AG08395 (cell line): ENCODE results near the gene TMEM244.
A peak's percentile ranks its signal among the peaks of the same experiment; 100 is the strongest.
"Not testable (repeated sequence)": the region's sequence is repeated elsewhere in the genome, so short reads cannot be mapped to it uniquely, and the experiment has no call there.

ENCODE experiments used
- DNase-seq: peaks from one replicate; pipeline ENCODE4 v3.0.0; 2012; ENCODE audit warnings: mixed read lengths, low spot score

TMEM244 gene

DNA sequence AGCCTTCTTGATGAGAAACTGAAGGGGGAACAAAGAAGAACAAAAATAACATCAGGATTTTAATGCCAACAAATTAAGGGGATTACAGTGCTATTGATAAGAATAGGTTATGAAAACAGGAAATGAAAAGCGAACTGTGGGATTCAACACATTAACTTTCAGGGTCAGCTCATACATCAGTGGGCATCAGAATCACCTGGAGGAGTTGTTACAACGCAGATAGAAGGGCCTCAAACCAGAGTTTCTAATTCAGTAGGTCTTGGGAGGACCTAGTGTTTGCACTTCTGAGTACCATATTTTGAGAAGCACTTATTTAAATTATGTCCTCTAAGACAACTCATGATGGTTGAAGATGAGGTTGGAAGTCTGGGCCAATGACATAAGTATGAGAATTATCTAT, 5.6 kb upstream of the TMEM244 start:
- no peak for DNase-seq

DNA sequence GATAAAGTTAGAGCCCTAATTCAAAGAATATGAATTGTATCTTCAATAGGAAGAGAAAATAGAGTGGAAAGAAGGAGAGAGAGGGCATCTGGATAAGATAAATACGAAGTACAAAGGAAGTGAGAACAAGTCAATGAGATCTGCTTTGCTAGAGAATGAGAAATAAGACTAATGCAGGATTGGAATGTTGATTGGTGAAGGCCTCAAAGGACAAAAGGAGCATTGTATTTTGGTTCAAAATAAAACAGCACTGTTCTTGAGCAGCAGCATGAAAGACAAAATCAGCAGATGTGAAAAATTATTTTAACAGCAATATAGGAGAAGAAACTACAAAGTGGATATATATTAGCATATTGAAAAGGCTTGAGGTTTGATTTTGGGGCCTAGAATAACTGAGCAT, 5.1 kb upstream of the TMEM244 start:
- no peak for DNase-seq

DNA sequence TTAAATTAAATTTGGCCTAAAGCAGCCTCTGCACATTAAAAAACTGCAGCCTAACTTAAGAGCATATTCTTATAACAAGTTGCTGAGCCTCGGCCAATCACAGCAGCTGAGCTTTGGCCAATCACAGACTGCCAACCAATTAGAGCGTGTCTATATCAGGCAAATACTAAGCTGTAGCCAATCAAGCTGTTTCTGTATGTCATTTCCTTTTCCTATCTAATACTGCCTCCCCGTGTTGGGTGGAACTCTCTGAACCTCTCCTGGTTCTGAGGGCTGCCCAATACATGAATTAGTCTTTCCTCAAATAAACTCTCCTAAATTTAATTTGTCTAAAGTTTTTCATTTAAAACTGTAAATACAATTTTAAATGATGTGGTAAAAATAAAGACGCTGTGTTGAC, 3.9 kb upstream of the TMEM244 start:
- no peak for DNase-seq

DNA sequence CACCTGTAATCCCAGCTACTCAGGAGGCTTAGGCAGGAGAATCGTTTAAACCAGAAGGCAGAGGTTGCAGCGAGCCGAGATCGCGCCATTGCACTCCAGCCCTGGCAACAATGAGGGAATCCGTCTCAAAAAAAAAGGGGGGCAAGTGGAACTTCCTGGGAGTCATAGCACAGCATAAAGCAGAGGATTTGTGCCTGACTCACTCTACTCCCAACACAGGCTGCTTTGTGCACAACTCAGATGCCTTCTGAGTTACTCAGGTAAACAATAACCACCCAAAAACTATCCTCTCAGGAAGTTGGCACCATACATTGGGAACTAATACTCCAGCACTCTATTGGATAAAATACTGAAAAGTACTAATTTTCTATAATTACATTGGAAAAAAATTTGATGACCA, 2.5 kb upstream of the TMEM244 start:
- peak; percentile 40 for DNase-seq

DNA sequence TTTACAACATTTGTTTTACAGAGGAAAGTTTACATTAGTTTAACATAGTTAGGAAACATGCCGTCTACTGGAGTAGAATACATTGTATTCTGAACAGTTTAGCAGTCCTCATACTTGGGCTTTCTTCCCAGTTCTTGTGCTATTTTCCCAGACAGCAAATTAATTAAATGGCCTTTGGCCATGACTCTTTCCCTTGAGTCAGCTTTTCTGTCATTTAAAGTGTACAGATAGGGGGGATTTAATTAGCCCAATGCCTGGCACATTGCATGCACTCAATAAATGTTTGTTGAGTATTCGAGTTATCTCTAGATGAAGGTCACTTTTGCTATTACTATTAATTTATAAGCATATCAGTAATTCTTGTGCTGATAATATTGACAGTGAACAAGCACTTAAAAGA, 1.6 kb downstream of the TMEM244 start:
- no peak for DNase-seq

DNA sequence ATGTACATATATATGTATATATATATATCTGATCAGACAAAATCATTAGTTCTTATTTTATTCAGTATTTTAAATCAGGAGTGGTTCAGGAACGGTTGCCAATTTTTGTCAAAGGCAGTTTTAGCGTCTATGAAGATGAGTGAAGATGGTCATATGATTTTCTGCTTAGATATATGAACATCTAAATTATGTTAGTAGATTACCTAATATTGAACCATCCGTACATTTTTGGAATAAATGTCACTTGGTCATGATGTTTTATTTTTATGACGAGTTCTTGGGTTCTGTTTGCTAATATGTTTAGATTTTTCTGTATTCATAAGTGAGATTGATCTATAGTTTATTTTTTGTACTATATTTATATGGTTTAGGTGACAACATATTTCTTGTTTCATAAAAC, 3.3 kb downstream of the TMEM244 start:
- DNase-seq = no peak

DNA sequence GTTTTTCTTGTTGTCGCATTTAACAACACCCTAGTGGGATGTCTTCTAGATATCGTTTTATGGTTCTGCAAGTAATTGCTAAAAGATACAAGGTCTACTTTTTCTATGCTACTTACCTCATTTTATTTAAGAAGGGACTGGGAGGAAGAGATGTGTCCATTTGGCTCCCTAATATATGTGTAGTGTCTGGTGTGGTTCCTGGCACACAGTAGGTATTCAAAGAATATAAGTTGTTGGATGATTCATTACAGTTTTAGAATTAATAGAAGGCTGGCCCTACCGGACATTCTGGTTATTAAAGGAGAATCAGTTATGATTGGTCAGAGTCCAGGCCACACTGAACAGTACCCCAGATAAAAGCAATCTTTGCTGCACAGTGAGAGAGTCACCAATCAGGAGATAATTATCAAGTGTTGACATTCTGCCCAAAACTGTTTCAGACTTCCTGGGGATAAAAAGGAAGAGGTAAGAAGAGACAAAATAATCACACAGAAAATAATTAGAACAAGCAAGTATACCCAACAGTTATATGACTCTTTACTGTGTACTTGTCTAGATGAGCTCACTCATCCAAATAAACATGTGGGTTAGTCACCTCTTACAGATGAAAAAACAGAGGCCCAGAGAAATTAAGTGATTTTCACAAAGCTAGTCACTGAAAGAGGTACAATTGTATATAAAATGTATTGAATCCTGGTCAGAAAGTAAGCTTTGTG, 7.0 kb downstream of the TMEM244 start:
- DNase-seq = peak; percentile 38

DNA sequence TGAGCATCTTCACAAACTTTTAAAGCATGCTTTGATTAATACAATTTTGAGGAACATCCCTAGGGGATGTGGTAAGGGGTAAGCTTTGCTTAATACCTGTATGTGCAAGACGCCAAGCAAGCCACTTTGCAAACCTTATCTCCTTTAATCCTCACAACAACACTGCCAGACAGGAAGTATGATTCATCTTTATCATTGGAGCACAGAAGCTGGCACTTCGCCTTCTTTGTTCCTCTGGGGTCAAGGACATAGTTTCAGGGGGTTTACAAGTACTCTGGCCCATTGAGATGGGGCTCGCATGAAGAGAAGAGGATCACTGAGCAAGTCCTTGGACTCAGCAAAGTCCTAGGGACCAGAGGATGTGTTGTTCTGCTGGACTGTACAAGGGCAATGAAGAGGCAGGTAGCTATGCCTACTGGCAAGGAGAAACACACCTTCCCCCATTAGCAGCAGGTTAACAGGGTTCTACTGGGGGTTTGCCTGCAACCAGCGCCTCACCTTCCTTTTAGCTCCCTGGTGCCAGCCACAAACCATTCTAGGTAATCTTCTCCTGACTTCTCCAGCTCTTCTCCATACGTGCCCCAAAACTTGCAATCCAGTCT, 8.8 kb downstream of the TMEM244 start:
- no peak for DNase-seq

DNA sequence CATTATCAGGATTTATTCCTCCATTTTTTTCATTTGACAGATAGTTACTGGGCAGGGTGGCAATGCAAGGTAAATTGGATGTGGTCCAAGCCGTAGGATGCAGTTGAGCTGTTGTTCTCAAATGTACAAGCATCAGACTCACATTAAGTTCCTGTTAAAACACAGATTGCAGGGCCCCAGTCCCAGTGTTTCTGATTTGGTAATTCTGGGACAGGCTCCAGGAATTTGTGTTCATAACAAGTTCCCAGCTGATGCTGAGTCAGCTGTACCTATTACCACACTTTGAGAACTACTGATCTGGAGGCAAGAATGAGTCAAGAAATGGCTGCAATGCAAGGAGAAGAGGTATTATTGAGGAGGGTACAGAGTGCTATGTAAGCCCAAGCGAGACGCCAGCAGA, 11.7 kb downstream of the TMEM244 start:
- DNase-seq = peak; percentile 42

DNA sequence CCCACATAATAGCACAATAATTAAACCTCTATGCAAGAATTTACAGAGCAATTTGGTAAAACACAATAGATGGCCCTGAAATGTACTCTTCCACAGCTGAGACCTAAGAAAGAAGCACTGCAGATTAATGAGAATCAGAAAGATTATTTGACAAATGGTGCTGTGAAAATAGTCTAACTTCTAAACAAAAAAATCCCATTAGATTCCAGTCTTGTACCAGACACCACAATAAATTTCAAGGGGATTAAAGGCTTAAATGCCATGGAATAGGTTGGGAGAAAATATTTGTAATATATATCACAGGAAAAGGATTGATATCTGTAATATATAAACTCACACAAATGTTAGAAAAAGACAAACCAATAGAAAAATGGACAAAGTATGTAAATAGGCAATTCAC, 14.4 kb downstream of the TMEM244 start:
- no peak for DNase-seq

DNA sequence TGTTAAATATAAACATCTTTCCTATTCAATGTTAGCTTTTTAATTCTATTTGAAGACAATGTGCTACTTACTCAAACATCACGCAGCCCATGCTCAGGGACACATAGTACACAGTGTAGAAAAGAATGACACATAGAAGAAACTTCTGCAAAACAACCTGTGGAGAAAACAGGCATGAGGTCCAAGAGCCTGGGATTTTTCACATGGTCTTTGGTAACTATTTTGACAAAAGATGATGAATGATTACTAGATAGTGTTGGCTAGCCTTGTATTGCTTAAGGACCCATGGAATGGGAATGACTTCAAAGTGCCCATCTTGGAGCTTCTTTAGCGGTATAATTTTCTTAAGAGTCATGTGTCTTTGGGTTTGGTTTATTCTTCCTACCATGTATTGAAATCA, 15.4 kb downstream of the TMEM244 start:
- DNase-seq = no peak

DNA sequence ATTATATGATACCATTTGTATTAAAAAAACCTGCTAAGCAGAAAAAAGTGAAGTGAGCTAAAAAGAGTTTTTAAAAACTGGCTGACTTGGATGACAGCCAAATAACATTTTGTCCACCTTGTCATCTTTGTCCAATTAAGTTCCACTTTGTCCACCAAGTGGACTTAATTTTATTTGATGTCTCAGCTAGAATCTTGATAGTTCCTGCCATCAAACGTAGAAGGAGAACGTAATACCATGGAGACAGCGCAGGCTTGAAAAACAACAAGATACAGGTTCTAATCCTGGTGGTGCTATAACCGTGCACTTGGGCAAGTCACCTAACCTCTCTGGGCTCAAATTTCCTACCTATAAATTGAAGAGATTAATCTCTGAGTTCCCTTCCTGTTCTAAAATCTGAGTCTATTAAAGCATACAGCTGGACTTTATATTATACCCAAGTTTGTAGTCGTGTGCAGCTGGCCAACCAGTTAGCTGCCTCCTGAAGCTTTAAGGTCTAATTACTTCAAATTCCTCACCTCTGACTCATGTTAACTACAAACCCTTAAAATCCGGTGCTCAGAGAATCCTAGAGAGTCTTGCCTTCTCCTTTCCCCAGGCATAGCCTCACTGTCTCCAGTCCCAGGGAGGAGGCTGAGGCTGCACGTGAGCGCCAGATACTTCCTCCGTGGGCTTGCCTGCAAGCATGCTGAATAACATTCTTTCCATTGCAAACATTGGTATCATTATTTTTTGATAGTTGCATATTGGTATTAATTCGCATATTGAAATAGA, 16.8 kb downstream of the TMEM244 start:
- peak; percentile 57 for DNase-seq

DNA sequence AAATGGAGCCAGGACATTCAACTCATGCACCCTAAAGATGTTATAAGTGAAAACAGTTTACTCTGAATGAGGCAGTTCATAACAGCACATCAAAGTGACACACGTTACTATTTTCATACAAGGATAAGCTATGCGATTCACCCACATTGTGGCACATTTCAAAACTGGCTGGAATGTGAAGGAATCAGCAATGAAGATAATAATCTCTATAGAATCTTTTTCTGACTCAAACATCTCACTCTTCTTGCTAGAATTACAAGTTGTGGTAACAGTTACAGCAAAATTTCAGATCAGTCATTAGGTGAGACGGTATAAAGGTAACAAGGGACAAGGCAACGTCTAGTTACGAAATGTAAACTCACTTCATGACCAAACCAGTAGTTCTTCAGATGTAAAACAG, 17.5 kb downstream of the TMEM244 start:
- DNase-seq = no peak

DNA sequence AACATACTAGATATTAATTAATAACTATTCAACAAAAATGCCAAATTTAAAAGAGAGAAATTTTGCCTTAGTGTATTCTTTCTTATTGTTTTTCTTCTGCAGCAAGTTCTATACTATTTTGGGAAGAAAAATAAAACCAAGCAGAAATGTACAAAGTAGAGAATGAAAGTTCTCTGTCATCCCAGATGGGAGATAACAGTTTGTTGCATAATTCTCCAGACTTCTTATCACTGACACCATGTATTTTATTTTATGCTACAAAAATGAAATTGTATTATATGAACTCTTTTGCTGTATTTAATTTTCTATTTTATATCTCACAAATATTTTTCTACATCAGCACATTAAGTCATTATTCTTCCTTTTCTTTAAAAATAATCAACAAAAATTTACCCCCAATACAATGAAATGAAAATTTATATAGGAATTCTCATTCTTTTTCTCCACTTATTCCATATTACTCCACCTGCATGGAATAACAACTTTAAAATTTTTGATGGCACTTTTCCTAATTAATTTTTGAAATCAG, 18.2 kb downstream of the TMEM244 start:
- no peak for DNase-seq

DNA sequence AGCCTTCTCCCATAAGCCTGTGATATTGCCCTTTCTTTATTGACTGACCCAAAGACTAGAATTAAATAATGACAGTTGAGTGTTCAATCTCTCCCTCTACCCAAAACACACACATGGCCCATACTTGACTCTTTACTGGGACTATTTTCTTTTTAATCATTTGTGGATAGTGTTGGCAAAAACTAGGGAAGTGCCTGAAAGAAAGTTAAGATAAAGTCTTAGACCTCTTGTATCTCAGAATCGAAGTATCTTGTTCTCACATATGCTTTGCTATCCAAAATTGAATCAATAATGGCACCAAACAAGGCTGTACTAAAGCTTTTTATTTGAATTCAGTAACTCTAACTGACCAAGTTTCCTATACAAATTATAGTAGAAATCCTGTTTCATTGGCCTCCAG, 19.0 kb downstream of the TMEM244 start:
- DNase-seq = no peak

DNA sequence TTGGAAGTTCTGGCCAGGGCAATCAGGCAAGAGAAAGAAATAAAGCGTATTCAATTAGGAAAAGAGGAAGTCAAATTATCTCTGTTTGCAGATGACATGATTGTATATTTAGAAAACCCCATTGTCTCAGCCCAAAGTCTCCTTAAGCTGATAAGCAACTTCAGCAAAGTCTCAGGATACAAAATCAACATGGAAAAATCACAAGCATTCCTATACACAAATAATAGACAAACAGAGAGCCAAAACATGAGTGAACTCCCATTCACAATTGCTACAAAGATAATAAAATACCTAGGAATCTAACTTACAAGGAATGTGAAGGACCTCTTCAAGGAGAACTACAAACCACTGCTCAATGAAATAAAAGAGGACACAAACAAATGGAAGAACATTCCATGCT, 21.6 kb downstream of the TMEM244 start:
- not testable (repeated sequence) for DNase-seq

DNA sequence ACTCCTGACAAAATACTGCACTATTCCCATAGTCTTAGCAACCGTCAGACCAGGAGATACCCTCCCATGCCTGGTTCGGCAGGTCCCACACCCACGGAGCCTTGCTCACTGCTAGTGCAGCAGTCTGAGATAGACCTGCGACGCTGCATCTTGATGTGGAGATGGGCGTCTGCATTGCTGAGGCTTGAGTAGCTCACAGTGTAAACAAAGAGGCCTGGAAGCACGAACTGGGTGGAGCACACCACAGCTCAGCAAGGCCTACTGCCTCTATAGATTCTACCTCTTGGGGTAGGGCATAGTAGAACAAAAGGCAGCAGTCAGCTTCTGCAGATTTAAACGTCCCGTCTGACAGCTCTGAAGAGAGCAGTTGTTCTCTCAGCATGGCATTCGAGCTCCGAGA, 25.4 kb downstream of the TMEM244 start:
- no peak for DNase-seq

DNA sequence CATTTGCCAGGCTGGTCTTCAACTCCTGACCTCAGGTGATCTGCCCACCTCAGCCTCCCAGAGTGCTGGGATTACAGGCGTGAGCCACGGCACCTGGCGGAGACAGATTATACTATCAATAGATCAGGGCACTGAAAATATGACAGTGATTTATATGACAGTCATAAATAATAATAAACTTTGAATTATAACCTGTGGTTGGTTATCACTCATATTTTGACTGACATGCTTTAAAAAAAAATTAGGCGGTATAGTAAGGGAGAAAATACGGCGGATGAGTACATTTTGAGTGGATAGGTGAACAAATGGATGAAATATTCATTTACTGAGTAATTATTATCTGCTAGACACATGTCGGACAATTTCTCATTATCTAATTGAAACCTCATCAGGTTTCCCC, 28.8 kb downstream of the TMEM244 start:
- no peak for DNase-seq

DNA sequence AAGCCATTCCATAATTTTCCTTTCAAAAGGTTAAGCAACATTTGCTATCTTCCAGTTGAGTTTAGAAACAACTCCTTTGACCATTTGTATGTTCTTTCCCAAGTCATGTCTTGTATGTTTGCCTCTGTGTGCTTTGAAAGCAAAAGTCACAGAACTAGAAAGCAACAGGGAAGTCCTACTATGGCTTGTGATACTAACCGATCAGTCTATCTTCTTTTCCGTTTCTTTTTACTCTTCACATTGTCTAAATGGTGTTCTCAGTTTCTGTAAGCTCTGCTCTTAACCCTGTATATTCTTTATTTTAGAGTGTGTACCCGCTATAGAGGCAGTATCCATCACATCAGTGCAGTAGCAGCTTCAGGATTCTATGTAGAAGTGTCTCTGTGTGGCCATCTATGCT, 32.9 kb downstream of the TMEM244 start:
- DNase-seq = no peak

DNA sequence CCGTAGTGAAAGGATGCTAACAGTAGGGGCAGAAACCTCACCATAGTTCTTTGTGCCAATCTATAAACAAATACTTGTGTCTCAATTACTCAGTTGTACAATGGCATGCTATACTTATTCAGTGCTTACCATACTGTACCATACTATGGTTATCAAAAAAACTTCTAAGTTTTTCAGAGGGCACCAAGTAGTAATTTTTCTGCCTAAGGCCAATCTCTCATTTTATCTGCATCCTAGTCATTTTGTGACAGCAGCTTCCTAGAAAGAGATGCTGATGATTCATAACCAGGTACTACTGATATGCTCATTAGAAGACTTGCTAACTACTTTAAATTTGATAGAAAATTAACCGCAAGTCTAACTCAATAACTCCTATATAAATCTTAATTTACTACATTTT, 42.9 kb downstream of the TMEM244 start:
- DNase-seq = no peak

DNA sequence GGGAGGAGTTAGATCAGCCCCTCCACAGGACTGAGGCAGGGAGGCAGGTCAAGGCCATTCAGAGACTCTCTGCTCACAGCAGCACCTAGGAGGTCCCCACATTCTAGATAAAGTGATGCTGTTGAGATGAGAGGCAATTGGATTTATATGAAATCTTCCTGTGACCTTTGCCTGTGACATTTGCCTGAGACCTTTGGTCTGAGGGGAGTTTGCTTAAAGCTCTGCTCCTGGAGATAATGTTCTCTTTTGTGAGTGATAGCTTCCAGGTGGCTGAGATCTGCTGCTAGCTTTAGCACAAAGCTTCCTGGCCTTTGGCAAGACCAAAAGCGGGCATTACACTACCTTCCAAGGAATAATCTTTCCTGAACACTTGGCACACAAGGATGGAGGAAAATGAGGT, 43.3 kb downstream of the TMEM244 start:
- no peak for DNase-seq

DNA sequence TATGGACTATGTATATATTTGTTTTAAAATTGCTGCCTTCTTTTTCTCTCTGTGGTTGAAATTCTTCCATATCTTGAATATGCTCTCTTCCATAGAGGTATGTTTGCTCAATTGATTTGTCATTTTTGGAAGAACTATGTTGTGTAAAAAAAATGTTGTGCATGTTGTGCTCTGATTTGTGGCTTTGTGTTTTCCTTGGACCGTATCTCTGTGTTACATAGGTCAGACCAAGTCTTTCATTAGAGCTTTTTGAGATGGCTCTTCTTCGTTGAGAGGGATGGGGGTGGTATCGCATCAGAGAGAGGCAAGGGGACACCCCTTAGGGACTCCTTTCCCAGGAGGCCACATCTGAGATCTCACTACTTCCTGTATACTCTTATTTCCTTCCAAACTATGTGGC, 43.8 kb downstream of the TMEM244 start:
- DNase-seq = no peak

DNA sequence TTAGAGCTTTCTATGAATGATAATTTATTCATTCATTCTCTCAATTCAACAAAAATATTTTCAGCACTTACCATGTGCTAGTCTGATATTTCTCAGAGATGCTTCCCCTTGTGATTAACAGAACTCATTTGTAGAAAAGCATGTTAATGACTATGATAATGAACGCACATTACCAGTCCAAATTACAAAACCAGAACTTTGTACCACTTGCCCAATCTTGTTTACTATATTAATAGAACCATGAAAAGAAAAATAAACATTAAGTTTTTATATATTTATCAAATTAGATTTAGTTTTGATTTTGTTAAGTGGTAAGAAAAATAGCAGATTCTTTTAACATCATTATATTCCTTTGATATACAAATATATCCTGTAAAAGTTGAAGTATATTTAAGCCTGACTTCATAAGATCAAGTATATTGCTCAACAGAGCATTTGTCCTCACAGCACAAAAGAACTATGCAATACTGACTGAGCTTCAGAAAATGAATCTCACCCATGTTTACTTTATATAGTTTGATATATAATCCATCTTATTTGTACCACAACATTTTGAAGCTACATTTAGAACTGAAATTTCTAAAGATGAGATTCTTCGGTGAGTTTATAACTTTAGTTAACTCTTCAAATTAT, 48.9 kb downstream of the TMEM244 start:
- DNase-seq = no peak
